Testis (tissue), 2 donors: ENCODE results near the gene ZSCAN2.

Experiments used
- POLR2A ChIP-seq: fragments of 450-650 bp; IDR thresholded peaks from one replicate; pipeline ENCODE4 v1.6.1; 2017; ENCODE audit warnings: antibody characterized with exemption, mild to moderate bottlenecking, moderate library complexity
- TF ChIP-seq, protein P1 (sequence below), 3 experiments: fragments of 450-650 bp in 2 of 3; fragments of 200-600 bp in 1 of 3; sonication (generic) in 1 of 3; IDR thresholded peaks; one replicate each; pipeline ENCODE4 v1.5.1; 2016 to 2019; ENCODE audit warnings: antibody characterized with exemption in 3 of 3, mild to moderate bottlenecking in 2 of 3, moderate library complexity in 1 of 3

DNA sequence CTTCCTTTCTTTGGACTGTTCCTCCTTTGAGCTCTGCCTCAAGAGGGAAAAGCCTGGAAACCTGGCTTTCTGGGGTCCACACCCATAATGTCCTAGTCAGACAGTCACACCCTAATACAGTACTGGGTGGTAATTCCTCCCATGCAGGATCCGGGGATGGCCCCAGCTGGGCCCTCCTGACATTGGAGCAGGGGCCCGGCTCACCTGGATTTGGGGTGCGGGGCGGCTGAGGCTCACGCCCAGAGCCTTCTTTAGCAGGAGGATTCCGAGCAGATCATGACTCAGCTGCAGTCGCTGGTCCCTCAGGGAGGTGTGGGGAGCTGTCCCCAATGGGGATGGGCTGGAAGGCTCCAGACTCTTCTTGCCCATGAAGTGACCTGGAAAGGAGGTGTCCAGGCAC is 56.2 kb downstream of the ZSCAN2 start:
- TF ChIP-seq, protein P1, sequence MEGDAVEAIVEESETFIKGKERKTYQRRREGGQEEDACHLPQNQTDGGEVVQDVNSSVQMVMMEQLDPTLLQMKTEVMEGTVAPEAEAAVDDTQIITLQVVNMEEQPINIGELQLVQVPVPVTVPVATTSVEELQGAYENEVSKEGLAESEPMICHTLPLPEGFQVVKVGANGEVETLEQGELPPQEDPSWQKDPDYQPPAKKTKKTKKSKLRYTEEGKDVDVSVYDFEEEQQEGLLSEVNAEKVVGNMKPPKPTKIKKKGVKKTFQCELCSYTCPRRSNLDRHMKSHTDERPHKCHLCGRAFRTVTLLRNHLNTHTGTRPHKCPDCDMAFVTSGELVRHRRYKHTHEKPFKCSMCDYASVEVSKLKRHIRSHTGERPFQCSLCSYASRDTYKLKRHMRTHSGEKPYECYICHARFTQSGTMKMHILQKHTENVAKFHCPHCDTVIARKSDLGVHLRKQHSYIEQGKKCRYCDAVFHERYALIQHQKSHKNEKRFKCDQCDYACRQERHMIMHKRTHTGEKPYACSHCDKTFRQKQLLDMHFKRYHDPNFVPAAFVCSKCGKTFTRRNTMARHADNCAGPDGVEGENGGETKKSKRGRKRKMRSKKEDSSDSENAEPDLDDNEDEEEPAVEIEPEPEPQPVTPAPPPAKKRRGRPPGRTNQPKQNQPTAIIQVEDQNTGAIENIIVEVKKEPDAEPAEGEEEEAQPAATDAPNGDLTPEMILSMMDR (IDR thresholded peaks at IDR 0.05): no peak
- no peak for TF ChIP-seq POLR2A
